IMR-90 (cell line): ENCODE data around the gene ELMO1.

ENCODE experiments used
- BHLHE40 ChIP-seq: fragments of 150-350 bp; IDR thresholded peaks from 2 replicates; pipeline ENCODE4 v1.6.1; 2016; ENCODE audit warnings: mild to moderate bottlenecking, low read depth, low read length
- CHD1 ChIP-seq: IDR thresholded peaks from 2 replicates; pipeline ENCODE4 v1.6.1; 2012; ENCODE audit warnings: low read depth, low read length, improper control_type of control experiment
- POLR2A ChIP-seq: IDR thresholded peaks from 2 replicates; pipeline ENCODE4 v1.6.1; 2012; ENCODE audit warnings: mild to moderate bottlenecking, low read depth, low read length
- RAD21 ChIP-seq: IDR thresholded peaks from 2 replicates; pipeline ENCODE4 v1.6.1; 2012; ENCODE audit warnings: low read length, improper control_type of control experiment
- RCOR1 ChIP-seq: IDR thresholded peaks from 2 replicates; pipeline ENCODE4 v1.6.1; 2012; ENCODE audit warnings: mild to moderate bottlenecking, low read length, improper control_type of control experiment; ENCODE audit not compliant: insufficient replicate concordance
- SMC3 ChIP-seq: fragments of 150-350 bp; IDR thresholded peaks from 2 replicates; pipeline ENCODE4 v1.6.1; 2016; ENCODE audit warnings: low read depth, mild to moderate bottlenecking, antibody characterized with exemption, low read length, moderate library complexity
- TF ChIP-seq, protein P1 (sequence below): conservative IDR thresholded peaks from 2 replicates; pipeline ENCODE4 v1.5.1; 2012; ENCODE audit warnings: mild to moderate bottlenecking, low read depth, low read length, improper control_type of control experiment
- TF ChIP-seq, protein P2 (sequence below): fragments of 150-350 bp; IDR thresholded peaks from 2 replicates; pipeline ENCODE4 v1.6.1; 2017; ENCODE audit warnings: mild to moderate bottlenecking, antibody characterized with exemption, low read length, low read depth
- TF ChIP-seq, protein P3 (sequence below): fragments of 150-350 bp; IDR thresholded peaks from 2 replicates; pipeline ENCODE4 v1.6.1; 2016; ENCODE audit warnings: low read depth, mild to moderate bottlenecking, low read length, moderate library complexity, borderline replicate concordance

DNA sequence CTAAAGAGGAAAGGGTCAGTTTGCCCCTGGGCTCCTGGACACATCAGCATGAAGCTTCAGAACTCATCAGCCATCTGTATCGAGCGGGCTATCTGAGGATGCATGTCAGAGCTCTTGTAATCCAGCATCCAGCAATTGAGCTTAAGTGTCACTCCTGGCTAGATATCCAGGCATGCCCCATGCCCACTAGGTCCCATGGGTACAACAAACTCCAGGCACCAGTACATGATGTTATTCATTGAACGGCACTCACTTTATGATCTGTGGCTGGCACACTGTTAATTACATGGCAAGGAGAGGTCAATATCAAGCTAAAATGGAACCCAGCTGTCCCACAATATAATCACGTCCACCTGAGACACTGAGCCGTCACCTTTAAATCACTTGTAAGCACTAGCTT, 274.2 kb downstream of the ELMO1 start:
- TF ChIP-seq BHLHE40 (no peak), CHD1 (no peak), POLR2A (no peak), RCOR1 (no peak), RAD21 (no peak), SMC3 (no peak)
- TF ChIP-seq, protein P1, sequence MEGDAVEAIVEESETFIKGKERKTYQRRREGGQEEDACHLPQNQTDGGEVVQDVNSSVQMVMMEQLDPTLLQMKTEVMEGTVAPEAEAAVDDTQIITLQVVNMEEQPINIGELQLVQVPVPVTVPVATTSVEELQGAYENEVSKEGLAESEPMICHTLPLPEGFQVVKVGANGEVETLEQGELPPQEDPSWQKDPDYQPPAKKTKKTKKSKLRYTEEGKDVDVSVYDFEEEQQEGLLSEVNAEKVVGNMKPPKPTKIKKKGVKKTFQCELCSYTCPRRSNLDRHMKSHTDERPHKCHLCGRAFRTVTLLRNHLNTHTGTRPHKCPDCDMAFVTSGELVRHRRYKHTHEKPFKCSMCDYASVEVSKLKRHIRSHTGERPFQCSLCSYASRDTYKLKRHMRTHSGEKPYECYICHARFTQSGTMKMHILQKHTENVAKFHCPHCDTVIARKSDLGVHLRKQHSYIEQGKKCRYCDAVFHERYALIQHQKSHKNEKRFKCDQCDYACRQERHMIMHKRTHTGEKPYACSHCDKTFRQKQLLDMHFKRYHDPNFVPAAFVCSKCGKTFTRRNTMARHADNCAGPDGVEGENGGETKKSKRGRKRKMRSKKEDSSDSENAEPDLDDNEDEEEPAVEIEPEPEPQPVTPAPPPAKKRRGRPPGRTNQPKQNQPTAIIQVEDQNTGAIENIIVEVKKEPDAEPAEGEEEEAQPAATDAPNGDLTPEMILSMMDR, result no peak
- TF ChIP-seq, protein P2, sequence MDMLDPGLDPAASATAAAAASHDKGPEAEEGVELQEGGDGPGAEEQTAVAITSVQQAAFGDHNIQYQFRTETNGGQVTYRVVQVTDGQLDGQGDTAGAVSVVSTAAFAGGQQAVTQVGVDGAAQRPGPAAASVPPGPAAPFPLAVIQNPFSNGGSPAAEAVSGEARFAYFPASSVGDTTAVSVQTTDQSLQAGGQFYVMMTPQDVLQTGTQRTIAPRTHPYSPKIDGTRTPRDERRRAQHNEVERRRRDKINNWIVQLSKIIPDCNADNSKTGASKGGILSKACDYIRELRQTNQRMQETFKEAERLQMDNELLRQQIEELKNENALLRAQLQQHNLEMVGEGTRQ, result no peak
- TF ChIP-seq, protein P3, sequence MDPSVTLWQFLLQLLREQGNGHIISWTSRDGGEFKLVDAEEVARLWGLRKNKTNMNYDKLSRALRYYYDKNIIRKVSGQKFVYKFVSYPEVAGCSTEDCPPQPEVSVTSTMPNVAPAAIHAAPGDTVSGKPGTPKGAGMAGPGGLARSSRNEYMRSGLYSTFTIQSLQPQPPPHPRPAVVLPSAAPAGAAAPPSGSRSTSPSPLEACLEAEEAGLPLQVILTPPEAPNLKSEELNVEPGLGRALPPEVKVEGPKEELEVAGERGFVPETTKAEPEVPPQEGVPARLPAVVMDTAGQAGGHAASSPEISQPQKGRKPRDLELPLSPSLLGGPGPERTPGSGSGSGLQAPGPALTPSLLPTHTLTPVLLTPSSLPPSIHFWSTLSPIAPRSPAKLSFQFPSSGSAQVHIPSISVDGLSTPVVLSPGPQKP, result no peak
